OCI-LY7 (cell line): ENCODE measurements around the gene ODC1. TPM values are rescaled to one million over a fixed set of nuclear protein-coding genes. Genes with fewer than 3 reads are reported as not detected.

Source experiments
- BruUV-seq: library from RNA; stranded (reverse); fragments of 400-500 nt; replicated peaks from 2 replicates; lab custom pipeline; 2021; lab: Mats Ljungman, UMichigan
- CTCF ChIA-PET: fragments of 300-600 bp; sonication (Branson Sonifier 250); formaldehyde crosslinking; loops from one replicate; lab custom pipeline; 2022; ENCODE audit warnings: antibody characterized with exemption; ENCODE audit not compliant: unreplicated experiment; lab: Charles Lee
- POLR2A ChIA-PET: fragments of 300-600 bp; sonication (Branson Sonifier 250); formaldehyde crosslinking; loops from one replicate; lab custom pipeline; 2022; ENCODE audit warnings: antibody characterized with exemption; lab: Charles Lee
- DNase-seq: peaks from one replicate; pipeline ENCODE4 v3.0.0-alpha.2; 2015; ENCODE audit warnings: low spot score
- H2AFZ ChIP-seq: fragments of 200-600 bp; sonication (generic), shearing (Covaris generic); 2 replicates; pipeline ENCODE4 v1.6.1; 2014; ENCODE audit warnings: mild to moderate bottlenecking, antibody characterized with exemption, low read length, moderate library complexity
- H3K27ac ChIP-seq: fragments of 200-600 bp; sonication (generic); 2 replicates; pipeline ENCODE4 v1.5.1; 2014; ENCODE audit warnings: mixed run types, low read depth, mild to moderate bottlenecking, moderate library complexity, low read length, inconsistent platforms; ENCODE audit not compliant: poor library complexity, severe bottlenecking
- H3K36me3 ChIP-seq: fragments of 200-600 bp; sonication (generic); 2 replicates; pipeline ENCODE4 v1.6.1; 2014; ENCODE audit warnings: mild to moderate bottlenecking, antibody characterized with exemption, low read length, moderate library complexity, mixed read lengths; ENCODE audit not compliant: insufficient read depth
- H3K4me1 ChIP-seq: fragments of 200-600 bp; sonication (generic); 2 replicates; pipeline ENCODE4 v1.5.1; 2014; ENCODE audit warnings: mild to moderate bottlenecking, low read length; ENCODE audit not compliant: insufficient read depth, poor library complexity, severe bottlenecking
- H3K4me2 ChIP-seq: fragments of 200-600 bp; sonication (generic); 2 replicates; pipeline ENCODE4 v1.6.1; 2014; ENCODE audit warnings: mild to moderate bottlenecking, low read length
- H3K4me3 ChIP-seq: fragments of 200-600 bp; sonication (generic); 2 replicates; pipeline ENCODE4 v1.5.1; 2014; ENCODE audit warnings: mild to moderate bottlenecking, low read depth, low read length; ENCODE audit not compliant: poor library complexity, severe bottlenecking
- H3K79me2 ChIP-seq: fragments of 200-600 bp; sonication (generic); 2 replicates; pipeline ENCODE4 v1.6.1; 2016; ENCODE audit warnings: low read depth, mild to moderate bottlenecking, low read length, moderate library complexity, mixed read lengths; ENCODE audit not compliant: insufficient read depth
- H3K9me2 ChIP-seq: fragments of 200-600 bp; sonication (generic); 2 replicates; pipeline ENCODE4 v1.6.1; 2016; ENCODE audit warnings: mild to moderate bottlenecking, low read length, mixed read lengths; ENCODE audit not compliant: insufficient read depth
- H3K9me3 ChIP-seq: fragments of 200-600 bp; sonication (generic); 2 replicates; pipeline ENCODE4 v1.6.1; 2014; ENCODE audit warnings: mild to moderate bottlenecking, mixed run types, low read length, mixed read lengths
- H4K20me1 ChIP-seq: fragments of 200-600 bp; sonication (generic); 2 replicates; pipeline ENCODE4 v1.6.1; 2014; ENCODE audit warnings: mild to moderate bottlenecking, antibody characterized with exemption, low read length, moderate library complexity, mixed read lengths; ENCODE audit not compliant: insufficient read depth
- CTCF ChIP-seq: fragments of 200-600 bp; sonication (generic); conservative IDR thresholded peaks from 2 replicates; pipeline ENCODE4 v1.5.1; 2014; ENCODE audit warnings: mild to moderate bottlenecking, antibody characterized with exemption, low read length, moderate library complexity, mixed read lengths
- EZH2phosphoT487 ChIP-seq: fragments of 200-600 bp; sonication (generic); IDR thresholded peaks from 2 replicates; pipeline ENCODE4 v1.6.1; 2018; ENCODE audit warnings: low read depth, borderline replicate concordance, mild to moderate bottlenecking, mixed run types, antibody characterized with exemption, low read length, moderate library complexity, mixed read lengths
- intact Hi-C: fragments of 100-400 bp; cut with micrococcal nuclease; formaldehyde crosslinking; loops from one replicate; pipeline ENCODE4 v1.10.0; 2022; ENCODE audit not compliant: unreplicated experiment
- total RNA-seq, 2 experiments: library from RNA; depleted of rRNA in 1 of 2; stranded (reverse); fragments of >200 nt in 1 of 2; shearing (Covaris generic) in 1 of 2; gene quantifications; 2 replicates each; pipeline ENCODE4 v1.2.3, GENCODE V29; 2014 to 2022

The ODC1 gene
- total RNA-seq, 2 experiments from 2014 or later: 256 to 273 TPM

- TF ChIP-seq EZH2phosphoT487: no peak
- TF ChIP-seq CTCF: no peak
- no peak overlapping the region; the same call in 1 of the 2 replicates for H3K4me2 ChIP-seq
- no peaks in the 10 kb centered on the region for H3K9me3 ChIP-seq
- intact Hi-C loops: no loop called here
- DNase-seq: no peak
- no TSS peak for BruUV-seq
- ChIA-PET CTCF (no interaction called here), POLR2A (interaction anchor here (3.3 kb wide), 1 partner anchor 76 kb away, joined by 22 read pairs; no protein-coding TSS in a partner anchor)
- H4K20me1 ChIP-seq: no peaks in the 10 kb centered on the region
- H3K36me3 ChIP-seq: no peaks in the 10 kb centered on the region
- no peak overlapping the region for H3K4me3 ChIP-seq
- H3K79me2 ChIP-seq: no peaks in the 10 kb centered on the region
- H3K4me1 ChIP-seq: peaks cover 50% of the 10 kb centered on the region
- no peaks in the 10 kb centered on the region for H3K9me2 ChIP-seq
- H3K27ac ChIP-seq: no peak overlapping the region
- no peak overlapping the region for H2AFZ ChIP-seq
These were observed 41.5 kb downstream of the ODC1 start for GRCh38 chr2:10406491-10407188.

- H3K4me3 ChIP-seq: no peak overlapping the region
- no TSS peak for BruUV-seq
- H3K27ac ChIP-seq: no peak overlapping the region
- DNase-seq: no peak
- ChIA-PET POLR2A (no interaction called here), CTCF (no interaction called here)
- TF ChIP-seq EZH2phosphoT487: no peak
- no peak for TF ChIP-seq CTCF
- H3K79me2 ChIP-seq: no peaks in the 10 kb centered on the region
- peaks cover 44% of the 10 kb centered on the region for H3K4me1 ChIP-seq
- no peaks in the 10 kb centered on the region for H3K9me2 ChIP-seq
- H3K9me3 ChIP-seq: no peaks in the 10 kb centered on the region
- H4K20me1 ChIP-seq: no peaks in the 10 kb centered on the region
- intact Hi-C loops: no loop called here
- no peaks in the 10 kb centered on the region for H3K36me3 ChIP-seq
- H3K4me2 ChIP-seq: no peak overlapping the region
- no peak overlapping the region for H2AFZ ChIP-seq
These were observed 42.1 kb downstream of the ODC1 start for GRCh38 chr2:10406016-10406415.

GRCh38 chr2:10405448-10405847 is 42.7 kb downstream of the ODC1 start:
- POLR2A ChIA-PET: interaction anchor here (0.6 kb wide), 1 partner anchor 27 kb away, joined by 9 read pairs; no protein-coding TSS in a partner anchor
- no peak overlapping the region for H2AFZ ChIP-seq

More at GRCh38 chr2:10405448-10405847, 42.7 kb downstream of the ODC1 start:
- BruUV-seq: no TSS peak
- H3K27ac ChIP-seq: no peak overlapping the region
- no peak for TF ChIP-seq EZH2phosphoT487
- TF ChIP-seq CTCF: no peak
- CTCF ChIA-PET: no interaction called here
- H3K9me2 ChIP-seq: no peaks in the 10 kb centered on the region
- peaks cover 38% of the 10 kb centered on the region for H3K4me1 ChIP-seq
- no peaks in the 10 kb centered on the region for H3K79me2 ChIP-seq
- H3K4me3 ChIP-seq: no peak overlapping the region
- no peaks in the 10 kb centered on the region for H4K20me1 ChIP-seq
- H3K9me3 ChIP-seq: no peaks in the 10 kb centered on the region
- intact Hi-C loops: no loop called here
- H3K36me3 ChIP-seq: no peaks in the 10 kb centered on the region
- H3K4me2 ChIP-seq: no peak overlapping the region
- no peak for DNase-seq
